ENCODE data around the gene TBX15.

TBX15 gene

DNA sequence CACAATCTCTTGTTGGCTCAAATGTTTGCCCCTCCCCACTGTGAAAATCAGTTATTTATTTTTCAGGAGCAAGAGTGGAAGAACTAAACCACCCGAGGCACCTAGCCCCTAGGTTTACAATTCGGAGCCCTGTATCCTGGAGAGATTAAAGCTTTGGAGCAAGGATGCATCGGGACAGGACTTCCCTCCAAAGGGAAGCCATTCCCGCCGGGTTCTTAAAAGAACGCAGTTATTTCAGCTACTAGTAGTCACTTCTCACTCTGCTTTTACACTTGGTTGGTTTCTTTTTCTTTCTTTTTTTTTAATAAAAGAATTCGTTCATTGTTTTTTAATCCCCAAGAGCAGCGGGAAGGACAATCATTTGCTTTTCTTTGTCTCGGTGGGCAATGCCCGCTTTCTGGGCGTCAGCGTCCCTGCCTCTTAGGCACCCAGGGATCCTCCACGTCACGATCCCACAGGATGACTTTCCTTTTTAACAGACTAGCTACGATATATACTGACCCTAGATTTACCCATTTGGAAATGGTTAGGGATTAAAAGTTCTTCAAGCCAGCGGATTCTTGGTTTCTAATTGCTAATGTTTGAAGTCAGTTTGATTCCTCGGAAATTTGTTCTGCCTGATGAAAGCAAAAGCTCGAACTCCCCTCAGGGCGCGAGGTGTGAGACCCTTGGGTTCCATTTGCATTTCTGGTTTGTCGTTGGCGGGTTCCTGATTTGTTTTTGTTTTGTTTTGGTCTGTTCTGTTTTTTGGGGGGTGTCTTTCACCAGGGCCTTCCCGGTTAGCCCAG lies 9.0 kb downstream of the TBX15 start:
- no peaks in the 10 kb centered on the region for H3K4me1 ChIP-seq (ENCODE audit: low read depth, poor library complexity, severe bottlenecking)
- H3K79me2 ChIP-seq (ENCODE audit: insufficient read depth, low read depth): no peaks in the 10 kb centered on the region
- H2AFZ ChIP-seq (ENCODE audit: low read depth): no peak overlapping the region
- H3K4me2 ChIP-seq: no peak overlapping the region
- H3K36me3 ChIP-seq (ENCODE audit: insufficient read depth): no peaks in the 10 kb centered on the region
- H3K27me3 ChIP-seq (ENCODE audit: insufficient read depth, low read depth): no peaks in the 10 kb centered on the region
- no peak overlapping the region for H3K4me3 ChIP-seq (IDR thresholded peaks at IDR 0.05; ENCODE audit: insufficient read depth, low read depth, low read length)
- no peak overlapping the region for H3K27ac ChIP-seq
- H4K20me1 ChIP-seq (ENCODE audit: insufficient read depth): no peaks in the 10 kb centered on the region
- TF ChIP-seq, protein P1, sequence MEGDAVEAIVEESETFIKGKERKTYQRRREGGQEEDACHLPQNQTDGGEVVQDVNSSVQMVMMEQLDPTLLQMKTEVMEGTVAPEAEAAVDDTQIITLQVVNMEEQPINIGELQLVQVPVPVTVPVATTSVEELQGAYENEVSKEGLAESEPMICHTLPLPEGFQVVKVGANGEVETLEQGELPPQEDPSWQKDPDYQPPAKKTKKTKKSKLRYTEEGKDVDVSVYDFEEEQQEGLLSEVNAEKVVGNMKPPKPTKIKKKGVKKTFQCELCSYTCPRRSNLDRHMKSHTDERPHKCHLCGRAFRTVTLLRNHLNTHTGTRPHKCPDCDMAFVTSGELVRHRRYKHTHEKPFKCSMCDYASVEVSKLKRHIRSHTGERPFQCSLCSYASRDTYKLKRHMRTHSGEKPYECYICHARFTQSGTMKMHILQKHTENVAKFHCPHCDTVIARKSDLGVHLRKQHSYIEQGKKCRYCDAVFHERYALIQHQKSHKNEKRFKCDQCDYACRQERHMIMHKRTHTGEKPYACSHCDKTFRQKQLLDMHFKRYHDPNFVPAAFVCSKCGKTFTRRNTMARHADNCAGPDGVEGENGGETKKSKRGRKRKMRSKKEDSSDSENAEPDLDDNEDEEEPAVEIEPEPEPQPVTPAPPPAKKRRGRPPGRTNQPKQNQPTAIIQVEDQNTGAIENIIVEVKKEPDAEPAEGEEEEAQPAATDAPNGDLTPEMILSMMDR (conservative IDR thresholded peaks at IDR 0.05; ENCODE audit: low read depth, low read length): no peak
- H3K9ac ChIP-seq: no peak overlapping the region

DNA sequence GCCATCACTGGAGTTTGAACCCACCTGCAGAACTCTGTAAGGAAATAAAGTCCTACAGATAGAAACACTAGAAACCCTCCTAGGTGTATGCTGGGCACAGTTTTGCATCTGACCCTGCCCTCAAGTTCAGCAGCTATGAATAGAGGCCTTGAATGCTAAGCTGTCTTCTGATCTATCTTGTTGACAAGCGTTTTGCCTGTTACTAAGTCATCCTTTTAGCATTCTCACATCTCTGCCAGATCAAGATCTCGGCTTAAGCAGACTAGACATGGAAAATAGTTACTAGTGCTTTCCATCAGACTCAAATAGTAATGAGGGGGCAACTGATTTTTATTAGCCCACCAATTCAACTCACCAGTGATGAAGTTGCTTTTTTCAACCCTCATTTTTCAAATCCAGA lies 10.5 kb downstream of the TBX15 start:
- Histone ChIP-seq H3K4me1 (ENCODE audit: low read depth, poor library complexity, severe bottlenecking) (peaks cover 9% of the 10 kb centered on the region), H3K79me2 (ENCODE audit: insufficient read depth, low read depth) (no peaks in the 10 kb centered on the region), H3K4me3 (IDR thresholded peaks at IDR 0.05; ENCODE audit: insufficient read depth, low read depth, low read length) (no peak overlapping the region), H3K9ac (no peak overlapping the region), H4K20me1 (ENCODE audit: insufficient read depth) (no peaks in the 10 kb centered on the region), H2AFZ (ENCODE audit: low read depth) (no peak overlapping the region), H3K27me3 (ENCODE audit: insufficient read depth, low read depth) (no peaks in the 10 kb centered on the region), H3K27ac (no peak overlapping the region), H3K4me2 (no peak overlapping the region), H3K36me3 (ENCODE audit: insufficient read depth) (no peaks in the 10 kb centered on the region)
- TF ChIP-seq, protein P1 (conservative IDR thresholded peaks at IDR 0.05; ENCODE audit: low read depth, low read length): no peak

DNA sequence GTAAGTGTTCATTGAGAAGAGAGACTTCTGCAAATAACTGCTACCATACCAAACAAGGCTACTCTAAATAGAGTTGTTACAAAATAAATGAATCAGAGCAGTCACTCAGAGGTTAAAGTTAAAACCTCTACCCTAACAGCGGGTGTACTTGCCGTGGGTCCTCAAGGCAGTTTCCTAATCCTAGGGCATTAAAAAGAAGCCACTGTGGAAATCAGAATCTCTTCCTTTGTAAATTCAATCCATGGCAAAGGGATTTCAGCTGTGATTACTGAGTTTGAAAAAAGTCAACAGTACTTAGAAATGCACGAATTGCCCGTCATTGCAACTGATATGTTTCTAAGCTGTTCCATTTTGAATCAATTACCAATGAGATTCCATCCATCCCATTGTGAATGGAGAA lies 13.5 kb downstream of the TBX15 start:
- no peak overlapping the region for H3K4me2 ChIP-seq
- H3K79me2 ChIP-seq (ENCODE audit: insufficient read depth, low read depth): no peaks in the 10 kb centered on the region
- peaks cover 38% of the 10 kb centered on the region for H3K4me1 ChIP-seq (ENCODE audit: low read depth, poor library complexity, severe bottlenecking)
- no peak overlapping the region for H3K4me3 ChIP-seq (IDR thresholded peaks at IDR 0.05; ENCODE audit: insufficient read depth, low read depth, low read length)
- H4K20me1 ChIP-seq (ENCODE audit: insufficient read depth): no peaks in the 10 kb centered on the region
- no peak overlapping the region for H3K9ac ChIP-seq
- no peaks in the 10 kb centered on the region for H3K36me3 ChIP-seq (ENCODE audit: insufficient read depth)
- TF ChIP-seq, protein P1 (conservative IDR thresholded peaks at IDR 0.05; ENCODE audit: low read depth, low read length): no peak
- no peak overlapping the region for H2AFZ ChIP-seq (ENCODE audit: low read depth)
- H3K27me3 ChIP-seq (ENCODE audit: insufficient read depth, low read depth): no peaks in the 10 kb centered on the region
- no peak overlapping the region for H3K27ac ChIP-seq

DNA sequence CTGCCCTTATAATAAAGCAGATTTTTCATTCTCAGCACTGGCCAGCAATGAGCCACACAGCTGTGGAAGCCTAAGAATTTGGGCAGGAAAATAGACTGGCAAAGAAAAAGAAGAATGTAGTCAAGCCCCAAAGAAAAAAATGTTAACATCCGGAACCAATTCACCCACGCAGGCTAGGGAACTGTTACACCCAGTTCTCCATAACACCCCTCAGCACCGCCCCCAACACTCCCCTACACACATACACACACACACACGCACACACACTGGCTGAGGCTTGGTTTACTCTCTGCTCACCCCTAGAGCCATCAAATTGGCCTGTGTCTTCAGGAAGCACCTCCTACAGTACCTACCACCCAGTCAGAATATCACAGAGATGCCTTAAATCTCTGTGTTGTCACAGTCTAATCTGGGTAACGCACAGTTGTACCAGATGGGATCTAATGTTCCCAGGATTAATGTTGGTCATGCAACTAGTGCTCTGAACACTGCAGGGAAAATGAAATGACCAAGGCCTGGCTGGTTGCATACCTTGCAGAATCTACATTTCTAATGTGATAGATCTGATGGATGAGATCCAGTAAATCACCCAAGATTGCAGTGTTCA lies 14.5 kb downstream of the TBX15 start:
- H3K27ac ChIP-seq: no peak overlapping the region
- H3K4me1 ChIP-seq (ENCODE audit: low read depth, poor library complexity, severe bottlenecking): peaks cover 48% of the 10 kb centered on the region
- no peaks in the 10 kb centered on the region for H4K20me1 ChIP-seq (ENCODE audit: insufficient read depth)
- no peaks in the 10 kb centered on the region for H3K36me3 ChIP-seq (ENCODE audit: insufficient read depth)
- TF ChIP-seq, protein P1 (conservative IDR thresholded peaks at IDR 0.05; ENCODE audit: low read depth, low read length): no peak
- no peak overlapping the region for H2AFZ ChIP-seq (ENCODE audit: low read depth)
- H3K27me3 ChIP-seq (ENCODE audit: insufficient read depth, low read depth): no peaks in the 10 kb centered on the region
- no peak overlapping the region for H3K4me2 ChIP-seq
- no peak overlapping the region for H3K9ac ChIP-seq
- no peak overlapping the region for H3K4me3 ChIP-seq (IDR thresholded peaks at IDR 0.05; ENCODE audit: insufficient read depth, low read depth, low read length)
- no peaks in the 10 kb centered on the region for H3K79me2 ChIP-seq (ENCODE audit: insufficient read depth, low read depth)

Data from KMS-11 (cell line).